ENCODE measurements around the gene LTBP1. TPM values are rescaled to one million over a fixed set of nuclear protein-coding genes. Genes with fewer than 3 reads are reported as not detected.

Gene LTBP1
- total and polyA plus RNA-seq, 2 donors (not counting 1 experiment from before 2014, with no cell fraction given), result 0.69 TPM; not detected in 1

DNA sequence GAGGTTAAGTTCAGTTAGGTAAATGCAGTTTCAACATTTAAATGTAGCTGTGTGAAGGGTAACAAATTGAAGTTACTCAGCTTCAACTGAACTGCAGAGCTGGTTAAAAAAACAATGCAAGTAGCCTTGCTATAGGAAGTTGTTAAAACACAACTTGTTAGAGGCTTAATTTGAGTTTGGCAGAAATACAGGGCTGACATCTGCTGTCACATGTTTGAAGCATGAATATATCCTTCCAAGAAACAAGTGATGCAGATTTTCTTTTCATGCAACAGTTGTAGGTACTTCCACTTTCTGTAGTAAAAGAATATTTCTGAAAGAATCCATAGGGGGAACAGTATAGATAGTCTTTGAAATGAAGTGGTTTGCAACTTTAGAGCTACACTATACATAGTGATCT lies 321.0 kb downstream of the LTBP1 start:
- Histone ChIP-seq H3K9me3 (ENCODE audit: control extremely low read depth in 1 of 3, control insufficient read depth in 2 of 3, insufficient read depth in 1 of 3, low read length in 2 of 3) (peaks cover 0 to 17% (median 16%) of the 10 kb centered on the region in 3 donors), H3K4me3 (ENCODE audit: control extremely low read depth in 1 of 5, extremely low read depth in 1 of 5, insufficient read depth in 1 of 5, low read depth in 2 of 5, low read length in 4 of 5) (no peak overlapping the region), H3K4me2 (replicated peaks; ENCODE audit: low read depth, low read length, poor library complexity, severe bottlenecking) (no peak overlapping the region), H3K27me3 (replicated peaks in 1 of 4; ENCODE audit: control extremely low read depth in 1 of 4, control insufficient read depth in 3 of 4, insufficient read depth in 4 of 4, low read length in 3 of 4) (peaks cover 0 to 4% (median 0%) of the 10 kb centered on the region in 4 experiments), H3K9ac (ENCODE audit: low read length) (no peak overlapping the region), H4K20me1 (ENCODE audit: control insufficient read depth, insufficient read depth, low read length, poor library complexity, severe bottlenecking) (no peaks in the 10 kb centered on the region), H3K4me1 (ENCODE audit: control insufficient read depth in 2 of 2, insufficient read depth in 2 of 2, low read length in 2 of 2) (peaks cover 10 to 12% of the 10 kb centered on the region in 2 donors), H3K27ac (ENCODE audit: low read length in 2 of 2) (no peak overlapping the region), H3K79me2 (ENCODE audit: control insufficient read depth, insufficient read depth, low read length) (no peaks in the 10 kb centered on the region), H3K36me3 (replicated peaks in 1 of 2; ENCODE audit: control extremely low read depth in 1 of 2, control insufficient read depth in 1 of 2, extremely low read depth in 1 of 2, insufficient read depth in 2 of 2, low read length in 1 of 2) (no peaks in the 10 kb centered on the region), H2AFZ (ENCODE audit: insufficient read depth, low read depth, low read length, poor library complexity, severe bottlenecking) (no peak overlapping the region)
- Mint-ChIP-seq H3K27ac (no peak overlapping the region), H3K4me1 (peaks cover 11% of the 10 kb centered on the region), H3K27me3 (peaks cover 7% of the 10 kb centered on the region), H3K4me3 (no peak overlapping the region), H3K9me3 (ENCODE audit: insufficient read depth) (no peaks in the 10 kb centered on the region)
- intact Hi-C loops (cut with micrococcal nuclease), result no loop called here
- ATAC-seq (ENCODE audit: low read depth) (no peak), DNase-seq (no peak)
- TF ChIP-seq CTCF (IDR thresholded peaks at IDR 0.05) (no peak), EZH2 (IDR thresholded peaks at IDR 0.05; ENCODE audit: borderline replicate concordance, insufficient read depth, low read depth, low read length, poor library complexity, severe bottlenecking) (no peak)
- CTCF ChIA-PET, result no interaction called here
- POLR2A ChIA-PET, result interaction anchor here (0.5 kb wide), 1 partner anchor 17 kb away, joined by 4 read pairs; no protein-coding TSS in a partner anchor

- POLR2A ChIA-PET, result interaction anchor here (0.5 kb wide), 1 partner anchor 17 kb away, joined by 4 read pairs; no protein-coding TSS in a partner anchor
- no peak overlapping the region for H3K4me3 Mint-ChIP-seq
- Histone ChIP-seq H3K27ac (ENCODE audit: low read length in 2 of 2) (no peak overlapping the region), H3K9me3 (ENCODE audit: control extremely low read depth in 1 of 3, control insufficient read depth in 2 of 3, insufficient read depth in 1 of 3, low read length in 2 of 3) (peaks cover 0 to 17% (median 16%) of the 10 kb centered on the region in 3 donors), H3K36me3 (replicated peaks in 1 of 2; ENCODE audit: control extremely low read depth in 1 of 2, control insufficient read depth in 1 of 2, extremely low read depth in 1 of 2, insufficient read depth in 2 of 2, low read length in 1 of 2) (no peaks in the 10 kb centered on the region), H3K4me1 (ENCODE audit: control insufficient read depth in 2 of 2, insufficient read depth in 2 of 2, low read length in 2 of 2) (peaks cover 10 to 12% of the 10 kb centered on the region in 2 donors), H3K79me2 (ENCODE audit: control insufficient read depth, insufficient read depth, low read length) (no peaks in the 10 kb centered on the region), H3K9ac (ENCODE audit: low read length) (no peak overlapping the region), H3K27me3 (replicated peaks in 1 of 4; ENCODE audit: control extremely low read depth in 1 of 4, control insufficient read depth in 3 of 4, insufficient read depth in 4 of 4, low read length in 3 of 4) (peaks cover 0 to 4% (median 0%) of the 10 kb centered on the region in 4 experiments), H3K4me3 (ENCODE audit: control extremely low read depth in 1 of 5, extremely low read depth in 1 of 5, insufficient read depth in 1 of 5, low read depth in 2 of 5, low read length in 4 of 5) (no peak overlapping the region), H2AFZ (ENCODE audit: insufficient read depth, low read depth, low read length, poor library complexity, severe bottlenecking) (no peak overlapping the region), H4K20me1 (ENCODE audit: control insufficient read depth, insufficient read depth, low read length, poor library complexity, severe bottlenecking) (no peaks in the 10 kb centered on the region), H3K4me2 (replicated peaks; ENCODE audit: low read depth, low read length, poor library complexity, severe bottlenecking) (no peak overlapping the region)
- no peak for ATAC-seq (ENCODE audit: low read depth)
- TF ChIP-seq EZH2 (IDR thresholded peaks at IDR 0.05; ENCODE audit: borderline replicate concordance, insufficient read depth, low read depth, low read length, poor library complexity, severe bottlenecking), result no peak
- no peak for TF ChIP-seq CTCF (IDR thresholded peaks at IDR 0.05)
- H3K9me3 Mint-ChIP-seq (ENCODE audit: insufficient read depth), result no peaks in the 10 kb centered on the region
- H3K4me1 Mint-ChIP-seq, result peaks cover 14% of the 10 kb centered on the region
- intact Hi-C loops (cut with micrococcal nuclease), result no loop called here
- CTCF ChIA-PET, result no interaction called here
- WGBS (ENCODE audit: insufficient coverage), result no CpG with 5 or more reads among the region's 4 CpGs
- no peak for DNase-seq
- H3K27ac Mint-ChIP-seq, result no peak overlapping the region
- peaks cover 7% of the 10 kb centered on the region for H3K27me3 Mint-ChIP-seq
These were observed 321.6 kb downstream of the LTBP1 start for GRCh38 chr2:33268246-33268831.
